22Rv1 (cell line): ENCODE results near the gene UBD.

Experiments
- CTCF ChIP-seq: fragments of 450-650 bp; IDR thresholded peaks from 2 replicates; pipeline ENCODE4 v1.5.1; 2017; ENCODE audit warnings: mild to moderate bottlenecking
- ZFX ChIP-seq: fragments of 450-650 bp; IDR thresholded peaks from 2 replicates; pipeline ENCODE4 v1.6.1; 2017; ENCODE audit warnings: antibody characterized with exemption, borderline replicate concordance

GRCh38 chr6:29527564-29527963, 32.0 kb downstream of the UBD start:
- no peak for TF ChIP-seq CTCF
- TF ChIP-seq ZFX, result no peak
